ENCODE results near the gene CLMN. TPM values are rescaled to one million over a fixed set of nuclear protein-coding genes. Genes with fewer than 3 reads are reported as not detected.
"Not testable (repeated sequence)": the region's sequence is repeated elsewhere in the genome, so short reads cannot be mapped to it uniquely, and the experiment has no call there.

CLMN gene
- total RNA-seq, 2 experiments from 2014 or later = 0.29 to 0.40 TPM

GRCh38 chr14:95207475-95208233 is 112.1 kb downstream of the CLMN start:
- ChIA-PET POLR2A (no interaction called here), CTCF (no interaction called here)

- CTCF ChIA-PET = no interaction called here
These were observed 113.2 kb downstream of the CLMN start for GRCh38 chr14:95206534-95206933.

GRCh38 chr14:95204705-95205104 is 115.0 kb downstream of the CLMN start:
- CTCF ChIA-PET = no interaction called here
- POLR2A ChIA-PET = no interaction called here

More at GRCh38 chr14:95206534-95206933, 113.2 kb downstream of the CLMN start:
- POLR2A ChIA-PET = no interaction called here

- CTCF ChIA-PET = not testable (repeated sequence)
- POLR2A ChIA-PET = interaction anchor here (0.7 kb wide), 1 partner anchor 27 kb away, joined by 4 read pairs; no protein-coding TSS in a partner anchor
These were observed 118.0 kb downstream of the CLMN start for GRCh38 chr14:95201745-95202144.

GRCh38 chr14:95200404-95200803 is 119.3 kb downstream of the CLMN start:
- POLR2A ChIA-PET = no interaction called here
- CTCF ChIA-PET = interaction anchor here (0.5 kb wide), 1 partner anchor 101 kb away, joined by 3 read pairs; no protein-coding TSS in a partner anchor

GRCh38 chr14:95199298-95199983 is 120.3 kb downstream of the CLMN start:
- CTCF ChIA-PET = no interaction called here
- POLR2A ChIA-PET = no interaction called here

- POLR2A ChIA-PET = no interaction called here
- CTCF ChIA-PET = no interaction called here
These were observed 121.4 kb downstream of the CLMN start for GRCh38 chr14:95198320-95198719.

GRCh38 chr14:95197551-95197950 is 122.2 kb downstream of the CLMN start:
- ChIA-PET CTCF (no interaction called here), POLR2A (no interaction called here)

- POLR2A ChIA-PET = no interaction called here
- CTCF ChIA-PET = no interaction called here
These were observed 122.7 kb downstream of the CLMN start for GRCh38 chr14:95196826-95197545.

- ChIA-PET CTCF (interaction anchor here (0.9 kb wide), 1 partner anchor 16 kb away, joined by 3 read pairs; no protein-coding TSS in a partner anchor), POLR2A (no interaction called here)
These were observed 123.4 kb downstream of the CLMN start for GRCh38 chr14:95196268-95196667.

- CTCF ChIA-PET = interaction anchor here (1.1 kb wide), 1 partner anchor 166 kb away, joined by 3 read pairs; no protein-coding TSS in a partner anchor
- POLR2A ChIA-PET = no interaction called here
These were observed 124.7 kb downstream of the CLMN start for GRCh38 chr14:95195031-95195430.

GRCh38 chr14:95193081-95193480 is 126.6 kb downstream of the CLMN start:
- ChIA-PET POLR2A (no interaction called here), CTCF (no interaction called here)

- ChIA-PET POLR2A (no interaction called here), CTCF (no interaction called here)
These were observed 127.4 kb downstream of the CLMN start for GRCh38 chr14:95192311-95192710.

GRCh38 chr14:95191445-95192199 is 128.1 kb downstream of the CLMN start:
- CTCF ChIA-PET = no interaction called here

GRCh38 chr14:95190857-95191256 is 128.9 kb downstream of the CLMN start:
- POLR2A ChIA-PET = no interaction called here
- CTCF ChIA-PET = no interaction called here

More at GRCh38 chr14:95191445-95192199, 128.1 kb downstream of the CLMN start:
- POLR2A ChIA-PET = no interaction called here

- POLR2A ChIA-PET = no interaction called here
- CTCF ChIA-PET = no interaction called here
These were observed 129.3 kb downstream of the CLMN start for GRCh38 chr14:95190346-95190840.

GRCh38 chr14:95189367-95190132 is 130.2 kb downstream of the CLMN start:
- ChIA-PET POLR2A (no interaction called here), CTCF (interaction anchor here (0.7 kb wide), 1 partner anchor 28 kb away, joined by 3 read pairs; no protein-coding TSS in a partner anchor)

- ChIA-PET POLR2A (no interaction called here), CTCF (no interaction called here)
These were observed 131.3 kb downstream of the CLMN start for GRCh38 chr14:95188380-95188779.

- POLR2A ChIA-PET = no interaction called here
- CTCF ChIA-PET = no interaction called here
These were observed 133.8 kb downstream of the CLMN start for GRCh38 chr14:95185767-95186392.

Measured in activated CD8-positive, alpha-beta memory T cell treated with anti-CD3 and anti-CD28 coated beads for 36 hours (primary cell).